ENCODE measurements around the gene GPR107.

- TF ChIP-seq CTCF (IDR thresholded peaks at IDR 0.05) (no peak), POLR2A (IDR thresholded peaks at IDR 0.05) (no peak), EP300 (IDR thresholded peaks at IDR 0.05) (no peak)
These were observed 88.9 kb downstream of the GPR107 start for GRCh38 chr9:130142641-130143040.
